ENCODE results near the gene FAM169A. TPM values are rescaled to one million over a fixed set of nuclear protein-coding genes. Genes with fewer than 3 reads are reported as not detected.

FAM169A gene
- total and polyA plus RNA-seq, 10 of the 15 experiments (the other 5 are each of a cell fraction or from before 2014, with no cell fraction given): 0.37 to 15.4 (median 4.7) TPM

GRCh38 chr5:74838262-74838661 is 27.9 kb downstream of the FAM169A start (continued):
- TF ChIP-seq CUX1 (IDR thresholded peaks at IDR 0.05; ENCODE audit: insufficient replicate concordance, low read depth, low read length): no peak
- no peak for TF ChIP-seq HDGF (IDR thresholded peaks at IDR 0.05)
- TF ChIP-seq CBX3 (IDR thresholded peaks at IDR 0.05; ENCODE audit: borderline replicate concordance, low read depth): no peak
- no peak for TF ChIP-seq USF1 (IDR thresholded peaks at IDR 0.05; ENCODE audit: borderline replicate concordance, extremely low read length, insufficient read depth, low read depth, low read length)
- no peak for TF ChIP-seq RB1 (IDR thresholded peaks at IDR 0.05; ENCODE audit: borderline replicate concordance)
- no peak for TF ChIP-seq ZNF207 (IDR thresholded peaks at IDR 0.05; ENCODE audit: borderline replicate concordance)
- no peak for TF ChIP-seq E2F4 (IDR thresholded peaks at IDR 0.05; ENCODE audit: low read depth, low read length)
- TF ChIP-seq NKRF (conservative IDR thresholded peaks at IDR 0.05): no peak
- no peak for TF ChIP-seq NFIC (IDR thresholded peaks at IDR 0.05; ENCODE audit: low read depth, low read length)
- TF ChIP-seq NR2C2 (IDR thresholded peaks at IDR 0.05; ENCODE audit: borderline replicate concordance, control insufficient read depth, insufficient read length, low read depth): no peak
- no peak for TF ChIP-seq SMARCA5 (IDR thresholded peaks at IDR 0.05)
- no peak for TF ChIP-seq TCF3 (IDR thresholded peaks at IDR 0.05; ENCODE audit: borderline replicate concordance, insufficient read depth, low read depth, low read length)
- TF ChIP-seq POLR2A (IDR thresholded peaks at IDR 0.05; ENCODE audit: low read depth, low read length): no peak
- no peak for TF ChIP-seq PRDM15 (CRISPR knock-in tag; IDR thresholded peaks at IDR 0.05)
